Heart right ventricle (tissue), 16 donors: Measurements from ENCODE around the gene CDCA7L. TPM values are rescaled to one million over a fixed set of nuclear protein-coding genes. Genes with fewer than 3 reads are reported as not detected.

Experiments used
- ATAC-seq, 8 donors: fragments of 200-7000 bp; cut with Tn5 transposase; one replicate each; pipeline ENCODE4 v1.9.1; 2020; ENCODE audit warnings: mild to moderate bottlenecking in 8 of 8, moderate library complexity in 8 of 8, moderate number of reproducible peaks in 1 of 8
- DNase-seq, 2 donors: peaks; one replicate each; pipeline ENCODE4 v3.0.0-alpha.2; 2020
- H3K27ac ChIP-seq, 10 donors: fragments of 200-600 bp; sonication (generic) in 2 of 10; one replicate each; pipeline versions ENCODE4 v1.5.0 to v1.8.0; 2020 to 2022; ENCODE audit warnings: mild to moderate bottlenecking in 3 of 10
- H3K27me3 ChIP-seq, 7 donors: fragments of 200-600 bp; one replicate each; pipeline ENCODE4 v1.8.0; 2021 to 2022; ENCODE audit warnings: mild to moderate bottlenecking in 2 of 7
- H3K36me3 ChIP-seq, 9 donors: fragments of 200-600 bp; sonication (generic) in 1 of 9; one replicate each; pipeline versions ENCODE4 v1.5.0 to v1.8.0; 2020 to 2022; ENCODE audit warnings: mild to moderate bottlenecking in 2 of 9
- H3K4me1 ChIP-seq, 9 donors: fragments of 200-600 bp; sonication (generic) in 1 of 9; one replicate each; pipeline versions ENCODE4 v1.5.0 to v1.8.0; 2020 to 2022; ENCODE audit warnings: mild to moderate bottlenecking in 4 of 9
- H3K4me3 ChIP-seq, 10 donors: fragments of 200-600 bp; sonication (generic) in 2 of 10; one replicate each; pipeline versions ENCODE4 v1.5.0 to v1.8.0; 2020 to 2022; ENCODE audit warnings: mild to moderate bottlenecking in 7 of 10, moderate library complexity in 2 of 10
- H3K9me3 ChIP-seq, 11 donors: fragments of 200-600 bp in 10 of 11; sonication (generic) in 2 of 11; one replicate each; pipeline versions ENCODE4 v1.5.0 to v1.8.0; 2013 to 2022; ENCODE audit warnings: mild to moderate bottlenecking in 2 of 11, control low read depth in 1 of 11, moderate library complexity in 1 of 11
- CTCF ChIP-seq, 9 donors: fragments of 200-600 bp; sonication (generic) in 2 of 9; IDR thresholded peaks; one replicate each; pipeline versions ENCODE4 v1.5.0 to v1.8.0; 2021 to 2022; ENCODE audit warnings: antibody characterized with exemption in 9 of 9, mild to moderate bottlenecking in 5 of 9, moderate library complexity in 1 of 9
- WGBS, 2 donors: extraction: QIAGEN DNeasy Blood & Tissue Kit; methylation state at CpG; one replicate each; pipeline ENCODE4 v1.1.7; 2013; ENCODE audit warnings: inconsistent platforms in 1 of 2; 5-methylcytosine and 5-hydroxymethylcytosine counted together
- intact Hi-C, 10 donors: fragments of 100-400 bp; cut with DNase I; formaldehyde crosslinking; loops; one replicate each; pipeline versions ENCODE4 v1.11.1 to v1.14.2; 2022
- polyA plus RNA-seq, 2 donors: library from polyadenylated mRNA; stranded (reverse); fragments of 200-250 nt; gene quantifications; one replicate each; pipeline ENCODE4 v1.2.3, GENCODE V29; 2013
- total RNA-seq, 10 donors: library from RNA; stranded (reverse); fragmentation: NEBNext Ultra II Directional in 3 of 10; extraction: Animal tissue kit (Norgen Biotek cat#: 25700) in 3 of 10; gene quantifications; one replicate each; pipeline versions ENCODE4 v1.2.1 to v1.2.4, GENCODE V29; 2021 to 2023
- donor health status: Arrhythmogenic right ventricular cardiomyopathy.
- donor health status: ischemic (EF 13 %, LVEDD 7.1; RV severe dilation, severe dysfunction).
- donor health status: healthy with polysubstance abuse.
- donor health status: DM: no; HTN: yes; CAD: no.
- donor health status: DM: no; HTN: no; CAD: no.
- donor health status: ischemic (EF 25% LVEDD 6.9; RV normal size, moderate dysfunction).
- donor health status: ischemic (EF 25% LVEDD 5.7; RV mildly dilated, moderate dysfunction).
- donor health status: healthy.
- donor health status: DM: yes; HTN: yes; CAD: no.
- donor health status: Ischemic cardiomyopathy.
- donor health status: ischemic (EF 35%, LVEDD 5.7; RV mildly dilated, moderate dysfunction).
- donor health status: nonischemic (EF 11% LVEDD 7.7; RV severe dilation, severe dysfunction).
- donor health status: DM: yes; HTN: yes; CAD: no.
- donor health status: PGD.
- donor health status: ischemic (EF 29% LVEDD 5.4; RV normal size, mild dysfunction).
- donor health status: nonischemic (EF 23%, LVEDD 6.1; RV moderate dilation, normal function).

Gene CDCA7L
- total and polyA plus RNA-seq, 12 donors, result 10.6 to 59.1 (median 42.8) TPM

- no peak for DNase-seq
- 38 to 62% methylated on average over 6 of the region's 6 CpGs for WGBS, 2 donors
- peak overlapping the region in 8 of 10 donors; percentile 45 to 83 (median 67) for H3K27ac ChIP-seq
- no peaks in the 10 kb centered on the region for H3K9me3 ChIP-seq
- TF ChIP-seq CTCF (IDR thresholded peaks at IDR 0.05), result no peak
- peaks cover 0 to 4% (median 0%) of the 10 kb centered on the region in 7 donors for H3K27me3 ChIP-seq
- peak overlapping the region in 2 of 10 donors; percentile 13 to 70 for H3K4me3 ChIP-seq
- peak in 1 of 8 donors; percentile 29 for ATAC-seq
- intact Hi-C loops, result loop anchor here in 2 of 10 donors (2.0 to 5.0 kb wide), 2 partner anchors 18 to 36 kb away; no protein-coding TSS in a partner anchor
- H3K4me1 ChIP-seq, result peaks cover 0 to 74% (median 29%) of the 10 kb centered on the region in 9 donors
- H3K36me3 ChIP-seq, result no peaks in the 10 kb centered on the region
Measured at GRCh38 chr7:21942955-21943354, 2.7 kb downstream of the CDCA7L start.

DNA sequence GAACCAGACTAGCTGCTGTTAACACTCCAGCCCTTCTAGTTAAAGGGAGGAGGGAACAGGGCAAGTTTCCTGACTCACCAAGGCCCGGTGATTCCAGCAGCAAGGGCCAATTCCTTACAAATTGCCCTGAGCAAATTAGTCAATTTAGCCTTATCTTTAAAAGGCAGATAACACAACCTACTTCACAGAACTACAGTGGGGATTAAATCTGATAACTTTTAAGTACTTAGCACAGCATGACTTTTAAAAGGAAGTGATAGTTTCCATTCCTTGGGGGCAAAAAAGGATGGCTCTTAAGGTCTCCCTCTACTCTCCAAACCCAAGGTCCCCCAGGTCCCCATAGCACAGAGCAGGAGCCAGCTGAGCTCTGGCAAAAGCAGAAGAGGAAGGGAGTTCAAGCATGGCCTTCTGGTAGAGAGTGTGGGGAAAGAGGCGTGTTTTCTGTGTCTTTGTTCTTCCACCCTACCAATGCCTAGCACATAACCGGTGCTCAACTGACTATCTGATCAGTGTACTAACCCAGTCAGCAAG, 4.0 kb downstream of the CDCA7L start:
- no peak for DNase-seq
- intact Hi-C loops, result loop anchor here in 2 of 10 donors (2.0 to 5.0 kb wide), 2 partner anchors 17 to 34 kb away; no protein-coding TSS in a partner anchor
- Histone ChIP-seq H3K27me3 (peaks cover 0 to 4% (median 0%) of the 10 kb centered on the region in 7 donors), H3K4me1 (peaks cover 0 to 74% (median 29%) of the 10 kb centered on the region in 9 donors), H3K4me3 (no peak overlapping the region), H3K27ac (peak overlapping the region in 9 of 10 donors; percentile 32 to 83 (median 60)), H3K36me3 (peaks cover 0 to 10% (median 0%) of the 10 kb centered on the region in 9 donors), H3K9me3 (peaks cover 0 to 9% (median 0%) of the 10 kb centered on the region in 11 donors)
- no peak for ATAC-seq
- 46 to 51% methylated on average over 3 of the region's 3 CpGs for WGBS, 2 donors
- no peak for TF ChIP-seq CTCF (IDR thresholded peaks at IDR 0.05)

DNA sequence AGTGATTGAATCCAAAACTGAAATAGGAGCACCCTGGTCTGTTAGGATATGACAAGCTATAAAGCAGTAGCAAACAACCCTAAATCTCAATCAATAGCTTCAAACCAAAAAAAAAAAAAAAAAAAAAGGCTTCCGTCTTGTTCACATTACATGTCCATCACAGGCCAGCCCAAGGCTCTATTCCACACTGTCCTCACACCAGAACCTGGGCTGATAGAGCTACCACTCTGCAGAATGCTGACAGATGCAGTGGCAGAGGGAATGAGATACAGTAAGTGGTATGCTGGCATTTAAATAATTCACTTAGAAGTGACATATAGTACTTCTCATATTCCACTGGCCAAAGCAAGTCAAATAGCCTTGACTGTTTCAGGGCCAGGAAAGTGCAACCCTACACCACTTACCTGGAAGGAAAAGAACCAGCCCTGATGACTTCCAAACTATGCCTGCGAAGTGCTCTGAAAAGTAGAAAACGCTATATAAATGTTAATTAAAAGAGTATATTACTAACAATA, 5.8 kb downstream of the CDCA7L start:
- intact Hi-C loops, result loop anchor here in 1 of 10 donors (5.0 kb wide), 1 partner anchor 33 kb away; no protein-coding TSS in a partner anchor
- H3K4me1 ChIP-seq, result peaks cover 0 to 64% (median 29%) of the 10 kb centered on the region in 9 donors
- peak overlapping the region in 5 of 10 donors; percentile 28 to 83 (median 51) for H3K27ac ChIP-seq
- no peak overlapping the region for H3K4me3 ChIP-seq
- TF ChIP-seq CTCF (IDR thresholded peaks at IDR 0.05), result no peak
- peaks cover 0 to 13% (median 0%) of the 10 kb centered on the region in 9 donors for H3K36me3 ChIP-seq
- no peak for DNase-seq
- H3K9me3 ChIP-seq, result peaks cover 0 to 24% (median 0%) of the 10 kb centered on the region in 11 donors
- WGBS, 2 donors, result 76 to 86% methylated on average over 3 of the region's 3 CpGs
- H3K27me3 ChIP-seq, result no peaks in the 10 kb centered on the region
- peak in 1 of 8 donors; percentile 29 for ATAC-seq

DNA sequence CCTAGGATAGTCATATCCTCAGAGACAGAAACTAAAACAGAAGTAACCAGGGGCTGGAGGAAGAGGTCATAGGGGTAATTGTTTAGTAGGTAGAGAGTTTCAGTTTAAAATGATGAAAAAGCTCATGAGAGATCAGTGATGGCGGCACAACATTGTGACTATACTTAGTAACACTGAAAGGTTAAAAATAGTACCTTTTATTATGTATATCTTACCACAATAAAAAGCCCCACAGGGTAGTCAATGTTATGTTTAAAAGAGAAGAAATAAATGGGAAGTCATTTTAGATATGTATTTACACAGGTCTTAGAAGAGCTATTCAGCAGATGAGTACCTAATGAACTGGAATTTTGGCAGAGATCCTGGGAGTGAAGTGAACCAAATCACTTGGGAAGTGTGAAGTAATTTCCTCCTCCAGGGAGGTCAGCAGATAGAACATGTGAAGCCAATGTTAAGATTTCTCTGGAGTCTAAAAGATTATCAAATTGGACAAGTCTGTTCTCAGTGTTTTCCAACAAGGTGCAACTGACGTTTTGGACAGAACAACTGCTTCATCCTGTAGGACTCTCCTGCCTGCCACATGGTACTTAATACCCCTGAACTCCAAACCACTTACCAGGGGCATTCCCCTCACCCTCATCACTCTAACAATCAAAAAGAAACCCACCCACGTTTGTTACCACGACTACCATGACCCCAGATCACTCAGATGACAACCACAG, 6.4 kb downstream of the CDCA7L start:
- Histone ChIP-seq H3K27ac (peak overlapping the region in 6 of 10 donors; percentile 28 to 83 (median 50)), H3K4me3 (no peak overlapping the region), H3K27me3 (no peaks in the 10 kb centered on the region), H3K36me3 (peaks cover 0 to 13% (median 0%) of the 10 kb centered on the region in 9 donors), H3K9me3 (peaks cover 0 to 24% (median 0%) of the 10 kb centered on the region in 11 donors), H3K4me1 (peaks cover 0 to 60% (median 25%) of the 10 kb centered on the region in 9 donors)
- ATAC-seq, result peak in 5 of 8 donors; percentile 3 to 69 (median 24)
- intact Hi-C loops, result no loop called here
- 15 to 28% methylated on average over 4 of the region's 4 CpGs for WGBS, 2 donors
- DNase-seq, result no peak
- TF ChIP-seq CTCF (IDR thresholded peaks at IDR 0.05), result no peak
